HepG2 (cell line): ENCODE data around the gene GTF3A. TPM values are rescaled to one million over a fixed set of nuclear protein-coding genes. Genes with fewer than 3 reads are reported as not detected.

ENCODE experiments used
- BRCA1 ChIP-seq: sonication (generic); formaldehyde crosslinking; IDR thresholded peaks from 2 replicates; pipeline ENCODE4 v1.4.0; 2020; ENCODE audit warnings: missing genetic modification reagents
- CTCF ChIP-seq: sonication (generic); formaldehyde crosslinking; IDR thresholded peaks from 2 replicates; pipeline ENCODE4 v1.5.0; 2020; ENCODE audit warnings: mild to moderate bottlenecking, missing genetic modification reagents, moderate library complexity
- EHMT2 ChIP-seq: fragments of 200-600 bp; sonication (generic); IDR thresholded peaks from 2 replicates; pipeline ENCODE4 v1.7.0; 2017; ENCODE audit warnings: antibody characterized with exemption, low read depth, low read length, borderline replicate concordance
- GABPB1 ChIP-seq: IDR thresholded peaks from 2 replicates; pipeline ENCODE4 v1.6.1; 2016; ENCODE audit warnings: mild to moderate bottlenecking, missing genetic modification reagents, moderate library complexity, missing compliant biosample characterization
- HBP1 ChIP-seq: IDR thresholded peaks from 2 replicates; pipeline ENCODE4 v1.6.1; 2016; ENCODE audit warnings: low read depth, control low read depth
- HDAC2 ChIP-seq: sonication (generic); formaldehyde crosslinking; IDR thresholded peaks from 2 replicates; pipeline ENCODE4 v1.4.0; 2020; ENCODE audit warnings: missing genetic modification reagents
- HINFP ChIP-seq: sonication (generic); formaldehyde crosslinking; IDR thresholded peaks from 2 replicates; pipeline ENCODE4 v1.4.0; 2020; ENCODE audit warnings: low read depth, mild to moderate bottlenecking, missing genetic modification reagents
- HMG20A ChIP-seq: IDR thresholded peaks from 2 replicates; pipeline ENCODE4 v1.6.1; 2016; ENCODE audit warnings: borderline replicate concordance
- MAZ ChIP-seq, 2 experiments: sonication (generic) in 1 of 2; formaldehyde crosslinking in 1 of 2; IDR thresholded peaks; 2 replicates each; pipeline versions ENCODE4 v1.5.0 to v1.6.1; 2012 to 2020; ENCODE audit warnings: low read depth in 2 of 2, mild to moderate bottlenecking in 2 of 2, borderline replicate concordance in 1 of 2, improper control_type of control experiment in 1 of 2, low read length in 1 of 2, missing genetic modification reagents in 1 of 2, moderate library complexity in 1 of 2
- MYNN ChIP-seq: sonication (generic); formaldehyde crosslinking; IDR thresholded peaks from 2 replicates; pipeline ENCODE4 v1.4.0; 2020; ENCODE audit warnings: mild to moderate bottlenecking, low read depth, missing genetic modification reagents
- NRL ChIP-seq: sonication (generic); formaldehyde crosslinking; IDR thresholded peaks from 2 replicates; pipeline ENCODE4 v1.5.0; 2020; ENCODE audit warnings: missing genetic modification reagents, mild to moderate bottlenecking, moderate library complexity, borderline replicate concordance
- PHF8 ChIP-seq: sonication (generic); formaldehyde crosslinking; IDR thresholded peaks from 2 replicates; pipeline ENCODE4 v1.5.0; 2020; ENCODE audit warnings: missing genetic modification reagents
- SMYD3 ChIP-seq: sonication (generic); formaldehyde crosslinking; IDR thresholded peaks from 2 replicates; pipeline ENCODE4 v1.8.1; 2023; ENCODE audit warnings: mild to moderate bottlenecking, missing genetic modification reagents
- TEAD2 ChIP-seq: sonication (generic); formaldehyde crosslinking; IDR thresholded peaks from 2 replicates; pipeline ENCODE4 v1.9.0; 2021; ENCODE audit warnings: missing genetic modification reagents
- ZFY ChIP-seq: sonication (generic); formaldehyde crosslinking; IDR thresholded peaks from 2 replicates; pipeline ENCODE4 v1.4.0; 2020; ENCODE audit warnings: missing genetic modification reagents
- ZNF292 ChIP-seq: sonication (generic); formaldehyde crosslinking; IDR thresholded peaks from 2 replicates; pipeline ENCODE4 v1.8.1; 2022; ENCODE audit warnings: mild to moderate bottlenecking, low read depth, missing genetic modification reagents, borderline replicate concordance
- ZNF446 ChIP-seq: sonication (generic); formaldehyde crosslinking; IDR thresholded peaks from 2 replicates; pipeline ENCODE4 v1.5.0; 2020; ENCODE audit warnings: mild to moderate bottlenecking, missing genetic modification reagents
- ZNF574 ChIP-seq: sonication (generic); formaldehyde crosslinking; IDR thresholded peaks from 2 replicates; pipeline ENCODE4 v1.4.0; 2020; ENCODE audit warnings: missing genetic modification reagents
- ZNF652 ChIP-seq: IDR thresholded peaks from 2 replicates; pipeline ENCODE4 v1.6.1; 2016; ENCODE audit warnings: low read depth, borderline replicate concordance
- polyA plus RNA-seq, 8 experiments: library from polyadenylated mRNA; depleted of rRNA in 3 of 8; stranded (reverse) in 7 of 8; unstranded in 1 of 8; fragments of >200 nt; fragmentation: Illumina TruSeq in 4 of 8; extraction: Trizol in 4 of 8; gene quantifications; 2 replicates each; pipeline versions ENCODE4 v1.2.1 to v1.2.3, GENCODE V29; 2011 to 2016; ENCODE audit warnings: low read depth in 4 of 8, missing spikeins in 1 of 8, mixed read lengths in 1 of 8; ENCODE audit not compliant: insufficient read depth in 1 of 8
- total RNA-seq, 5 experiments: library from RNA; depleted of rRNA; stranded (reverse); fragments of >200 nt; fragmentation: Illumina TruSeq; extraction: Trizol; gene quantifications; 2 replicates each; pipeline ENCODE4 v1.2.3, GENCODE V29; 2016; ENCODE audit warnings: low read depth in 1 of 5
- TF ChIP-seq, protein P1 (sequence below): sonication (generic); formaldehyde crosslinking; IDR thresholded peaks from 2 replicates; pipeline ENCODE4 v1.8.0; 2022; ENCODE audit warnings: missing genetic modification reagents, mild to moderate bottlenecking, borderline replicate concordance

GTF3A gene
- total and polyA plus RNA-seq, 2 of the 13 experiments (the other 11 are each of a cell fraction or from before 2014, with no cell fraction given), result 42.1 to 176 TPM

DNA sequence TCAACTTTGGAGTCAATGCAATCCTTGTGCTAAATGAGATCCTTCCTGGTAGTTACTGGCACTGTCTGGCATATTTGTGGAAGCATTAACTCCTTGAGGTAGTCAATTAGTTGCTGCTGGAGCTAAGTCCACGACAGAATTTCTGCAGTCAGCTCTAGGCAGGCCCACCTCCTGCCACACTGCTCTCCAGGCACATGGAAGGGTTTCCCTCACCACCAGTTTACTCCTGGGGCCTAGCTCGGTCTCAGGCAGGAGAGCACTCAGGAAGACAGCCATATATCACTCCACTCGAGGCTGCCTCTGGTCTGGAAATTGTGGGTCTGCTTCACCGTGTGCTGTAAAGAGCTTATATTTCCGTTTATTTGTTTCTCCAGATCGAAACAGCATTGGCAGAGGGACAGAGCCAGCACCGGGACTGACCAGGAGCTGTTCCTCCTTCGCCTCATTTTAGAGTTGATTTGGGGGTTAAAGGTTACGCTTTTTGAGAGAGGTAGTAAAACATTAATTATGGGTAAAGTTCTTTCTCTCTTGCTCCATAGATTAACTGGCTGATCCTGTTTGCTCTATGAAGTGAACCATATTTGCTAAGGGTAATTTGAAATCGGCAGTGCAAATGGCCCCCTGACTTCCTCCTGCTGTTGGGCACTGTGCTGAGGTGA, 20.6 kb upstream of the GTF3A start (continued):
- TF ChIP-seq HMG20A (CRISPR knock-in tag), result 0 out of 2 replicates have a peak, but pooled peaks have one; percentile 8
- no peak for TF ChIP-seq HBP1 (CRISPR knock-in tag)
- TF ChIP-seq MYNN, result no peak
- no peak; the same call in 1 of the 2 replicates for TF ChIP-seq HINFP (CRISPR knock-in tag)
- TF ChIP-seq, protein P1, sequence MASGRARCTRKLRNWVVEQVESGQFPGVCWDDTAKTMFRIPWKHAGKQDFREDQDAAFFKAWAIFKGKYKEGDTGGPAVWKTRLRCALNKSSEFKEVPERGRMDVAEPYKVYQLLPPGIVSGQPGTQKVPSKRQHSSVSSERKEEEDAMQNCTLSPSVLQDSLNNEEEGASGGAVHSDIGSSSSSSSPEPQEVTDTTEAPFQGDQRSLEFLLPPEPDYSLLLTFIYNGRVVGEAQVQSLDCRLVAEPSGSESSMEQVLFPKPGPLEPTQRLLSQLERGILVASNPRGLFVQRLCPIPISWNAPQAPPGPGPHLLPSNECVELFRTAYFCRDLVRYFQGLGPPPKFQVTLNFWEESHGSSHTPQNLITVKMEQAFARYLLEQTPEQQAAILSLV, result peak; percentile 72; the same call in 1 of the 2 replicates
- TF ChIP-seq ZNF292 (CRISPR knock-in tag), result peak; percentile 19; the same call in 1 of the 2 replicates
- peak; percentile 55; the same call in 1 of the 2 replicates for TF ChIP-seq NRL
- peak; percentile 59 for TF ChIP-seq ZNF652
- TF ChIP-seq BRCA1 (CRISPR knock-in tag), result no peak
- TF ChIP-seq GABPB1, result no peak
- TF ChIP-seq CTCF (CRISPR knock-in tag), result no peak
- TF ChIP-seq TEAD2 (CRISPR knock-in tag), result no peak
- TF ChIP-seq SMYD3 (CRISPR knock-in tag), result no peak
- TF ChIP-seq MAZ (IDR thresholded peaks at IDR 0.05; ENCODE audit: borderline replicate concordance, low read depth, low read length), result no peak
- TF ChIP-seq MAZ (CRISPR knock-in tag; IDR thresholded peaks at IDR 0.05; ENCODE audit: low read depth), result no peak
- peak; percentile 58 for TF ChIP-seq ZNF574 (CRISPR knock-in tag)
- TF ChIP-seq PHF8 (CRISPR knock-in tag), result peak; percentile 53; the same call in 1 of the 2 replicates
- 0 out of 2 replicates have a peak, but pooled peaks have one; percentile 24 for TF ChIP-seq EHMT2
- peak; percentile 88 for TF ChIP-seq ZFY (CRISPR knock-in tag)
- no peak; the same call in 1 of the 2 replicates for TF ChIP-seq HDAC2 (CRISPR knock-in tag)
- no peak; the same call in 1 of the 2 replicates for TF ChIP-seq ZNF446
